ENCODE measurements around the gene USP33. TPM values are rescaled to one million over a fixed set of nuclear protein-coding genes. Genes with fewer than 3 reads are reported as not detected.
A peak's percentile ranks its signal among the peaks of the same experiment; 100 is the strongest.

The USP33 gene
- polyA plus RNA-seq, 2 of the 4 experiments (the other 2 are of a cell fraction), result 22.9 to 49.5 TPM

DNA sequence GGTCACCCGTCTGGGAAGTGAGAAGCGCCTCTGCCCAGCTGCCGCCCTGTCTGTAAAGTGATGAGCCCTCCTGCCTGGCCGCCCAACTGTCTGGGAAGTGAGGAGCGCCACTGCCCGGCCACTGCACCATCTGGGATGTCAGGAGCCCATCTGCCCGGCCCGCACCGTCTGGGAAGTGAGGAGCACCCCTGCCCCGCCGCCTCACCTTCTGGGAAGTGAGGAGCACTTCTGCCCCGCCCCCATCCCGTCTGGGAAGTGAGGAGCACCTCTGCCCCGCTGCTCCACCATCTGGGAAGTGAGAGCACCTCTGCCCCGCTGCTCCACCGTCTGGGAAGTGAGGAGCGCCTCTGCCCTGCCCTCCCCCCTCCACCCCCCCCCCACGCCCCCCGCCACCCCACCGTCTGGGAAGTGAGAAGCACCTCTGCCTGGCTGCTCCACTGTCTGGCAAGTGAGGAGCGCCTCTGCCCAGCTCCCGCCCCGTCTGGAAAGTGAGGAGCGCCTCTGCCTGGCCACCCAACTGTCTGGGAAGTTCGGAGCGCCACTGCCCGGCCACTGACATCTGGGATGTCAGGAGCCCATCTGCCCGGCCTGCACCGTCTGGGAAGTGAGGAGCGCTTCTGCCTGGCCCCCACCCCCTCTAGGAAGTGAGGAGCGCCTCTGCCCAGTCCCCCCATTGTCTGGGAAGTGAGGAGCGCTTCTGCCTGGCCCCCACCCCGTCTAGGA is 72.7 kb downstream of the USP33 start:
- 83% methylated on average over 7 of the region's 33 CpGs for WGBS (ENCODE audit: missing lambda C conversion rate)
- ChIA-PET POLR2A (no interaction called here), CTCF (interaction anchor here (1.3 kb wide), 1 partner anchor 213 kb away, joined by 3 read pairs; no protein-coding TSS in a partner anchor)
- Histone ChIP-seq H3K4me2 (peak overlapping the region; percentile 42; the same call in 2 of the 3 replicates), H3K27ac (peak overlapping the region; percentile 51 to 78; a peak in 5 of 6 replicates), H3K4me3 (no peak overlapping the region), H3K9me3 (no peaks in the 10 kb centered on the region), H3K4me1 (peaks cover 9% of the 10 kb centered on the region; the same call in 2 of the 3 replicates)
- TF ChIP-seq RARB (CRISPR knock-in tag; IDR thresholded peaks at IDR 0.05), result no peak
- TF ChIP-seq ZFP36 (IDR thresholded peaks at IDR 0.05; ENCODE audit: borderline replicate concordance, partially characterized antibody), result no peak
- no peak for FAIRE-seq
- no peak for DNase-seq (ENCODE audit: low read depth in 1 of 2, low spot score in 1 of 2)
- ATAC-seq, result no peak

DNA sequence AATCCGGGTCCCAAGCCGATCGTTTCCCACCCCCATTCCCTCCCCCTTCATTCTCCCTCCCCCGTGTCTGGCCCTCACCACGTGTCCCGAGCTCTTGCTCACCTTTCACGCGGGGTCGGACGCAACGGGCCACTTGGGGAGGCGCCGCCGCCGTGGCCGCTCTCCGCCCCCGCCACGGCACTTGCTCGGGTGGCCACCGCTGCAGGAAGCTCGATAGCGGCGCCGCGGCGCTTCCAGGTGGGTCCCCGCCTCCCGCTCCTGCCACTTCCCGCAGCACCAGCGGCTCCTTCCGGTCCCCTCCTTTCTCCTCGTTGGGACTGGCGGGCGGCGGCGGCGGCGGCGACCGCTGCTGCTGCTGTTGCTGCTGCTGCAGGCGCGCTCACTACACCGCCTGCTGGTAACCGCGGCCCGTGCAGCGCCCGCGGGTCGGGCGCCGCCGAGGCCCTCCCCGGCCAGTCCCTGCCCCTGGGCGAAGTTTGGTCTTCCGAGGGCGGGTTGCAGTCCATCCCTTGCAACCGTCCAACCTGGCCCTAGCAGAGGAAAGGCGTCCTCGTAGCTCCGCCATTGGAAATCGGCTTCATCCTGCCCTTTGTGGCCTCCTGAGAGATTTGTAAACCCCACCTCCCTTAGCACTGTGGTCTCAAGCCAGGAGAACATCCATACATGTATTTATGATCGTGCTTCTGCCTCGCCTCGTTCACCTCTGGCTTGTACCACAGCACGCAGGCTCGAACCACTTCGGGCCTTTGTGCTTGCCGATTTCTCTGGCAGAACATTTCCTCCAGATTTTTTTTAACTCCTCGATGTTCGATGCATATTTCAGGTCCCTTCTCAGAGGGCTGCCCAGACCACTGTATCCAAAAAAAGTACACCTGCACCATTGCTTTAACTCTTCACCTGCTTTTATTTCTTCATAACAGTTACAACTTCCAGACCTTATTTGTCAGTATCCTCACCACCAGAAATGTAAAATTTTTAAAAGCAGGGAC is 76.2 kb downstream of the USP33 start:
- Histone ChIP-seq H3K27ac (peak overlapping the region; percentile 87 to 100), H3K4me3 (peak overlapping the region; percentile 81), H3K9me3 (no peaks in the 10 kb centered on the region), H3K4me2 (peak overlapping the region; percentile 94), H3K4me1 (peaks cover 37% of the 10 kb centered on the region)
- TF ChIP-seq, protein P1, sequence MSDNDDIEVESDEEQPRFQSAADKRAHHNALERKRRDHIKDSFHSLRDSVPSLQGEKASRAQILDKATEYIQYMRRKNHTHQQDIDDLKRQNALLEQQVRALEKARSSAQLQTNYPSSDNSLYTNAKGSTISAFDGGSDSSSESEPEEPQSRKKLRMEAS (IDR thresholded peaks at IDR 0.05), result peak; percentile 63; the same call in 1 of the 2 replicates
- TF ChIP-seq ESRRA (IDR thresholded peaks at IDR 0.05; ENCODE audit: borderline replicate concordance, low read length), result no peak
- TF ChIP-seq POLR2A (IDR thresholded peaks at IDR 0.05; ENCODE audit: low read length), result peak; percentile 41
- no peak for TF ChIP-seq KDM1A (IDR thresholded peaks at IDR 0.05; ENCODE audit: low read depth)
- no peak for TF ChIP-seq JUNB (IDR thresholded peaks at IDR 0.05)
- no peak for TF ChIP-seq POLR2AphosphoS2 (conservative IDR thresholded peaks at IDR 0.05; ENCODE audit: low read length)
- 0 out of 5 replicates have a peak, but pooled peaks of 1 of the 2 experiments have one; percentile 13 for TF ChIP-seq EP300 (IDR thresholded peaks at IDR 0.05)
- TF ChIP-seq NPAS2 (CRISPR knock-in tag; IDR thresholded peaks at IDR 0.05; ENCODE audit: borderline replicate concordance), result no peak
- TF ChIP-seq PHF8 (IDR thresholded peaks at IDR 0.05; ENCODE audit: borderline replicate concordance, low read depth), result peak; percentile 31; the same call in 1 of the 2 replicates
- TF ChIP-seq HOXB5 (CRISPR knock-in tag; IDR thresholded peaks at IDR 0.05), result no peak
- TF ChIP-seq EHMT2 (IDR thresholded peaks at IDR 0.05; ENCODE audit: low read depth), result no peak
- TF ChIP-seq, protein P2, sequence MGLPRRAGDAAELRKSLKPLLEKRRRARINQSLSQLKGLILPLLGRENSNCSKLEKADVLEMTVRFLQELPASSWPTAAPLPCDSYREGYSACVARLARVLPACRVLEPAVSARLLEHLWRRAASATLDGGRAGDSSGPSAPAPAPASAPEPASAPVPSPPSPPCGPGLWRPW (IDR thresholded peaks at IDR 0.05), result no peak
- TF ChIP-seq SMC3 (IDR thresholded peaks at IDR 0.05), result peak; percentile 76
- no peak for TF ChIP-seq HOXA7 (CRISPR knock-in tag; IDR thresholded peaks at IDR 0.05)
- TF ChIP-seq FOSB (CRISPR knock-in tag; IDR thresholded peaks at IDR 0.05), result no peak
- TF ChIP-seq MYC (IDR thresholded peaks at IDR 0.05; ENCODE audit: borderline replicate concordance, low read length), result peak; percentile 87; the same call in 1 of the 2 replicates
- no peak for TF ChIP-seq TFCP2L1 (CRISPR knock-in tag; IDR thresholded peaks at IDR 0.05)
- TF ChIP-seq RAD21 (conservative IDR thresholded peaks at IDR 0.05 in 1 of 2, IDR thresholded peaks at IDR 0.05 in 1 of 2), result peak; percentile 45 to 75
- TF ChIP-seq KDM5A (IDR thresholded peaks at IDR 0.05), result no peak
- TF ChIP-seq ZFP36 (IDR thresholded peaks at IDR 0.05; ENCODE audit: borderline replicate concordance, partially characterized antibody), result no peak
- TF ChIP-seq, protein P3, sequence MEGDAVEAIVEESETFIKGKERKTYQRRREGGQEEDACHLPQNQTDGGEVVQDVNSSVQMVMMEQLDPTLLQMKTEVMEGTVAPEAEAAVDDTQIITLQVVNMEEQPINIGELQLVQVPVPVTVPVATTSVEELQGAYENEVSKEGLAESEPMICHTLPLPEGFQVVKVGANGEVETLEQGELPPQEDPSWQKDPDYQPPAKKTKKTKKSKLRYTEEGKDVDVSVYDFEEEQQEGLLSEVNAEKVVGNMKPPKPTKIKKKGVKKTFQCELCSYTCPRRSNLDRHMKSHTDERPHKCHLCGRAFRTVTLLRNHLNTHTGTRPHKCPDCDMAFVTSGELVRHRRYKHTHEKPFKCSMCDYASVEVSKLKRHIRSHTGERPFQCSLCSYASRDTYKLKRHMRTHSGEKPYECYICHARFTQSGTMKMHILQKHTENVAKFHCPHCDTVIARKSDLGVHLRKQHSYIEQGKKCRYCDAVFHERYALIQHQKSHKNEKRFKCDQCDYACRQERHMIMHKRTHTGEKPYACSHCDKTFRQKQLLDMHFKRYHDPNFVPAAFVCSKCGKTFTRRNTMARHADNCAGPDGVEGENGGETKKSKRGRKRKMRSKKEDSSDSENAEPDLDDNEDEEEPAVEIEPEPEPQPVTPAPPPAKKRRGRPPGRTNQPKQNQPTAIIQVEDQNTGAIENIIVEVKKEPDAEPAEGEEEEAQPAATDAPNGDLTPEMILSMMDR (IDR thresholded peaks at IDR 0.05), result peak; percentile 68
- TF ChIP-seq BHLHE40 (IDR thresholded peaks at IDR 0.05; ENCODE audit: low read depth, low read length), result no peak
- peak; percentile 30 to 71; a peak in 4 of 5 replicates for TF ChIP-seq JUN (IDR thresholded peaks at IDR 0.05)
- TF ChIP-seq, protein P4, sequence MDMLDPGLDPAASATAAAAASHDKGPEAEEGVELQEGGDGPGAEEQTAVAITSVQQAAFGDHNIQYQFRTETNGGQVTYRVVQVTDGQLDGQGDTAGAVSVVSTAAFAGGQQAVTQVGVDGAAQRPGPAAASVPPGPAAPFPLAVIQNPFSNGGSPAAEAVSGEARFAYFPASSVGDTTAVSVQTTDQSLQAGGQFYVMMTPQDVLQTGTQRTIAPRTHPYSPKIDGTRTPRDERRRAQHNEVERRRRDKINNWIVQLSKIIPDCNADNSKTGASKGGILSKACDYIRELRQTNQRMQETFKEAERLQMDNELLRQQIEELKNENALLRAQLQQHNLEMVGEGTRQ (IDR thresholded peaks at IDR 0.05), result no peak
- FAIRE-seq (no peak), DNase-seq (ENCODE audit: low read depth in 1 of 2, low spot score in 1 of 2) (peak; percentile 59 to 91), ATAC-seq (peak; percentile 88 to 92)
- ChIA-PET CTCF (interaction anchor here (0.7 to 2.9 kb wide), 16 partner anchors 10 to 446 kb away, joined by 3 to 10 read pairs (median 4); partner anchors contain the start of gene AK5), POLR2A (interaction anchor here (0.5 to 2.2 kb wide), 6 partner anchors 10 to 648 kb away, joined by 3 to 16 read pairs (median 4); partner anchors contain the start of gene DNAJB4)
- under 1% methylated on average over 14 of the region's 72 CpGs for whole genome bisulfite sequencing (ENCODE audit: missing lambda C conversion rate)
